Keratinocyte (primary cell): ENCODE measurements around the gene CA5B.

Experiments
- CTCF ChIP-seq, 3 experiments: IDR thresholded peaks in 1 of 3; conservative IDR thresholded peaks in 1 of 3; optimal IDR thresholded peaks in 1 of 3; 2 replicates in 2 of 3; 3 replicates in 1 of 3; pipeline versions ENCODE3 to v1.5.1; 2011; ENCODE audit warnings: low read length in 3 of 3, mild to moderate bottlenecking in 3 of 3, moderate library complexity in 2 of 3, control low read depth in 1 of 3, inconsistent platforms in 1 of 3; ENCODE audit not compliant: insufficient read depth in 2 of 3; ENCODE audit errors: extremely low read depth in 1 of 3
- EZH2 ChIP-seq: IDR thresholded peaks from one replicate; pipeline ENCODE4 v1.6.1; 2012; ENCODE audit warnings: inconsistent platforms, mild to moderate bottlenecking, low read length, moderate library complexity

GRCh38 chrX:15748841-15749240 lies 10.8 kb downstream of the CA5B start:
- TF ChIP-seq CTCF (optimal IDR thresholded peaks at IDR 0.05 in 1 of 3, IDR thresholded peaks at IDR 0.05 in 1 of 3, conservative IDR thresholded peaks at IDR 0.05 in 1 of 3; ENCODE audit: extremely low read depth in 1 of 3, insufficient read depth in 2 of 3, low read length in 3 of 3) = no peak
- TF ChIP-seq EZH2 = no peak
